Measurements from ENCODE around the gene XPA. TPM values are rescaled to one million over a fixed set of nuclear protein-coding genes. Genes with fewer than 3 reads are reported as not detected.

XPA gene
- total and polyA plus RNA-seq, 2 of the 13 experiments (the other 11 are each of a cell fraction or from before 2014, with no cell fraction given): 2.3 to 15.2 TPM

- TF ChIP-seq ZNF18 (CRISPR knock-in tag; IDR thresholded peaks at IDR 0.05; ENCODE audit: insufficient replicate concordance) (peak; percentile 75), ZBTB7A (CRISPR knock-in tag; IDR thresholded peaks at IDR 0.05) (no peak), MAF1 (CRISPR knock-in tag; IDR thresholded peaks at IDR 0.05; ENCODE audit: borderline replicate concordance) (no peak), ZNF83 (CRISPR knock-in tag; IDR thresholded peaks at IDR 0.05; ENCODE audit: borderline replicate concordance) (no peak), NFIC (IDR thresholded peaks at IDR 0.05; ENCODE audit: low read length) (no peak), BATF2 (CRISPR knock-in tag; IDR thresholded peaks at IDR 0.05) (0 out of 2 replicates have a peak, but pooled peaks have one; percentile 44), CC2D1A (CRISPR knock-in tag; IDR thresholded peaks at IDR 0.05) (no peak), ZBTB3 (CRISPR knock-in tag; IDR thresholded peaks at IDR 0.05; ENCODE audit: borderline replicate concordance, low read depth) (peak; percentile 77), IKZF5 (CRISPR knock-in tag; IDR thresholded peaks at IDR 0.05) (peak; percentile 72; the same call in 1 of the 2 replicates), FOXA3 (CRISPR knock-in tag; IDR thresholded peaks at IDR 0.05) (peak; percentile 10; the same call in 1 of the 2 replicates), SMARCC2 (IDR thresholded peaks at IDR 0.05) (no peak), CEBPZ (IDR thresholded peaks at IDR 0.05; ENCODE audit: low read length) (no peak), CAMTA2 (CRISPR knock-in tag; IDR thresholded peaks at IDR 0.05; ENCODE audit: borderline replicate concordance) (no peak), EEA1 (CRISPR knock-in tag; IDR thresholded peaks at IDR 0.05; ENCODE audit: borderline replicate concordance) (peak; percentile 87; the same call in 1 of the 2 replicates), ATF7-NPFF (CRISPR knock-in tag; IDR thresholded peaks at IDR 0.05; ENCODE audit: low read depth) (peak; percentile 73), SAP130 (CRISPR knock-in tag; IDR thresholded peaks at IDR 0.05; ENCODE audit: low read depth) (peak; percentile 69), MEIS1 (CRISPR knock-in tag; IDR thresholded peaks at IDR 0.05; ENCODE audit: borderline replicate concordance) (peak; percentile 90), TOE1 (CRISPR knock-in tag; IDR thresholded peaks at IDR 0.05) (peak; percentile 58; the same call in 1 of the 2 replicates), STAG1 (CRISPR knock-in tag; IDR thresholded peaks at IDR 0.05) (no peak), WIZ (CRISPR knock-in tag; IDR thresholded peaks at IDR 0.05) (0 out of 2 replicates have a peak, but pooled peaks have one; percentile 52), ZFP36L1 (CRISPR knock-in tag; IDR thresholded peaks at IDR 0.05) (no peak), NCOR1 (IDR thresholded peaks at IDR 0.05; ENCODE audit: borderline replicate concordance, low read length) (no peak)
These were observed at the start of gene XPA (continued) for GRCh38 chr9:97696803-97697601.

Data from HepG2 (cell line).